Upper lobe of left lung (tissue), 6 donors: ENCODE results near the gene PTPN11. TPM values are rescaled to one million over a fixed set of nuclear protein-coding genes. Genes with fewer than 3 reads are reported as not detected.
"Not testable (repeated sequence)": the region's sequence is repeated elsewhere in the genome, so short reads cannot be mapped to it uniquely, and the experiment has no call there.

Source experiments
- ATAC-seq, 2 donors: fragments of 200-7000 bp; cut with Tn5 transposase; one replicate each; pipeline ENCODE4 v1.9.1; 2022; ENCODE audit warnings: mild to moderate bottlenecking in 2 of 2, moderate library complexity in 2 of 2; ENCODE audit not compliant: low FRiP score in 2 of 2
- DNase-seq, 2 donors: peaks; one replicate each; pipeline ENCODE4 v3.0.0-alpha.2; 2019 to 2020
- H3K27ac ChIP-seq, 4 donors: fragments of 200-600 bp; sonication (generic); one replicate each; pipeline ENCODE4 v1.5.1; 2016 to 2019
- H3K27me3 ChIP-seq, 4 donors: fragments of 200-600 bp; sonication (generic); one replicate each; pipeline ENCODE4 v1.5.1; 2017 to 2019
- H3K36me3 ChIP-seq, 4 donors: fragments of 200-600 bp; sonication (generic); one replicate each; pipeline ENCODE4 v1.5.1; 2016 to 2019
- H3K4me1 ChIP-seq, 4 donors: fragments of 200-600 bp; sonication (generic); one replicate each; pipeline ENCODE4 v1.5.1; 2018 to 2019
- H3K4me3 ChIP-seq, 4 donors: fragments of 200-600 bp; sonication (generic); one replicate each; pipeline ENCODE4 v1.5.1; 2017 to 2019; ENCODE audit warnings: mild to moderate bottlenecking in 2 of 4, moderate library complexity in 1 of 4
- H3K9me3 ChIP-seq, 4 donors: fragments of 200-600 bp; sonication (generic); one replicate each; pipeline ENCODE4 v1.5.1; 2018 to 2019
- CTCF ChIP-seq, 6 experiments: fragments of 450-650 bp in 4 of 6; fragments of 200-600 bp in 2 of 6; sonication (generic) in 2 of 6; IDR thresholded peaks; one replicate each; pipeline ENCODE4 v1.5.1; 2016 to 2019; ENCODE audit warnings: antibody characterized with exemption in 6 of 6
- EP300 ChIP-seq, 4 donors: sonication (generic); formaldehyde crosslinking; IDR thresholded peaks; one replicate each; pipeline ENCODE4 v1.5.1; 2017; ENCODE audit warnings: antibody characterized with exemption in 4 of 4, control low read depth in 2 of 4
- POLR2A ChIP-seq, 4 donors: fragments of 450-650 bp; IDR thresholded peaks; one replicate each; pipeline ENCODE4 v1.5.1; 2016 to 2017; ENCODE audit warnings: antibody characterized with exemption in 4 of 4, mild to moderate bottlenecking in 2 of 4
- POLR2AphosphoS5 ChIP-seq, 2 donors: sonication (generic); formaldehyde crosslinking; IDR thresholded peaks; one replicate each; pipeline ENCODE4 v1.5.1; 2017; ENCODE audit warnings: antibody characterized with exemption in 2 of 2
- WGBS, 2 donors: methylation state at CpG; one replicate each; pipeline ENCODE4 v1.1.5; 2017 to 2018; 5-methylcytosine and 5-hydroxymethylcytosine counted together
- total RNA-seq, 6 donors: library from RNA; depleted of rRNA in 4 of 6; stranded (reverse); fragments of >200 nt in 4 of 6; gene quantifications; one replicate each; pipeline versions ENCODE4 v1.1.0 to v1.2.1, GENCODE V29; 2016 to 2021
- donor health status: DM: no; HTN: no; CAD: no; lungs with moderate emphysema.
- donor health status: DM: no; HTN: yes; CAD: no; lungs with severe emphysema.

PTPN11 gene
- total RNA-seq, 6 donors from 2014 or later = 52.0 to 99.1 (median 84.5) TPM

- WGBS, 2 donors = 58 to 66% methylated on average over 5 of the region's 5 CpGs
- Histone ChIP-seq H3K9me3 (no peaks in the 10 kb centered on the region), H3K27me3 (no peaks in the 10 kb centered on the region), H3K4me3 (no peak overlapping the region), H3K27ac (no peak overlapping the region), H3K4me1 (peaks cover 1 to 8% (median 2%) of the 10 kb centered on the region in 4 donors), H3K36me3 (peaks cover 25 to 34% (median 29%) of the 10 kb centered on the region in 4 donors)
- ATAC-seq (no peak), DNase-seq (no peak)
- no peak for TF ChIP-seq EP300 (IDR thresholded peaks at IDR 0.05)
- TF ChIP-seq CTCF (IDR thresholded peaks at IDR 0.05) = no peak
- no peak for TF ChIP-seq POLR2AphosphoS5 (IDR thresholded peaks at IDR 0.05)
- TF ChIP-seq POLR2A (IDR thresholded peaks at IDR 0.05) = no peak
Observed at GRCh38 chr12:112401903-112402498, 16.7 kb upstream of the PTPN11 start.

- Histone ChIP-seq H3K4me1 (peaks cover 19 to 33% (median 20%) of the 10 kb centered on the region in 4 donors), H3K36me3 (peaks cover 34 to 46% (median 41%) of the 10 kb centered on the region in 4 donors), H3K4me3 (peak overlapping the region in 1 of 4 donors; percentile 76), H3K27me3 (no peaks in the 10 kb centered on the region), H3K27ac (no peak overlapping the region), H3K9me3 (no peaks in the 10 kb centered on the region)
- WGBS, 2 donors = 77 to 80% methylated on average over 11 of the region's 11 CpGs
- DNase-seq (no peak), ATAC-seq (no peak)
- TF ChIP-seq CTCF (IDR thresholded peaks at IDR 0.05) = no peak
- no peak for TF ChIP-seq POLR2AphosphoS5 (IDR thresholded peaks at IDR 0.05)
- no peak for TF ChIP-seq POLR2A (IDR thresholded peaks at IDR 0.05)
- no peak for TF ChIP-seq EP300 (IDR thresholded peaks at IDR 0.05)
Observed at GRCh38 chr12:112406519-112407488, 11.9 kb upstream of the PTPN11 start.

GRCh38 chr12:112407683-112408082 is 11.1 kb upstream of the PTPN11 start:
- H3K4me3 ChIP-seq = peak overlapping the region in 1 of 4 donors; percentile 76
- not testable (repeated sequence) for DNase-seq

GRCh38 chr12:112408621-112409020 is 10.1 kb upstream of the PTPN11 start:
- Histone ChIP-seq H3K27ac (peak overlapping the region; percentile 87 to 94 (median 90)), H3K27me3 (no peaks in the 10 kb centered on the region), H3K4me3 (peak overlapping the region; percentile 46 to 81 (median 67)), H3K4me1 (peaks cover 19 to 33% (median 20%) of the 10 kb centered on the region in 4 donors), H3K36me3 (peaks cover 34 to 46% (median 41%) of the 10 kb centered on the region in 4 donors), H3K9me3 (no peaks in the 10 kb centered on the region)
- TF ChIP-seq CTCF (IDR thresholded peaks at IDR 0.05) (no peak), POLR2A (IDR thresholded peaks at IDR 0.05) (no peak), EP300 (IDR thresholded peaks at IDR 0.05) (no peak), POLR2AphosphoS5 (IDR thresholded peaks at IDR 0.05) (no peak)
- ATAC-seq = no peak
- WGBS, 2 donors = 21% methylated on average over 5 of the region's 5 CpGs
- no peak for DNase-seq

More at GRCh38 chr12:112407683-112408082, 11.1 kb upstream of the PTPN11 start:
- not testable (repeated sequence) for H3K9me3 ChIP-seq, ATAC-seq, H3K27me3 ChIP-seq
- Histone ChIP-seq H3K4me1 (peaks cover 19 to 33% (median 20%) of the 10 kb centered on the region in 4 donors), H3K27ac (peak overlapping the region in 1 of 4 donors; percentile 89), H3K36me3 (peaks cover 34 to 46% (median 41%) of the 10 kb centered on the region in 4 donors)
- WGBS, 2 donors = 82 to 92% methylated on average over 6 of the region's 6 CpGs
